HCT116 (cell line): ENCODE results near the gene CENPS.

Experiments used
- POLR2A ChIP-seq: IDR thresholded peaks from 2 replicates; pipeline ENCODE4 v1.7.0; 2011; ENCODE audit warnings: borderline replicate concordance; ENCODE audit not compliant: insufficient read depth, insufficient read length; ENCODE audit errors: extremely low read depth
- POLR2AphosphoS5 ChIP-seq: IDR thresholded peaks from 2 replicates; pipeline ENCODE4 v1.6.1; 2011; ENCODE audit warnings: mild to moderate bottlenecking, low read depth, low read length, moderate library complexity
- YY1 ChIP-seq: IDR thresholded peaks from 2 replicates; pipeline ENCODE4 v1.6.1; 2011; ENCODE audit warnings: low read length, low read depth, moderate library complexity, mild to moderate bottlenecking; ENCODE audit not compliant: insufficient replicate concordance; ENCODE audit errors: extremely low read depth
- ZFX ChIP-seq: fragments of 450-650 bp; IDR thresholded peaks from 2 replicates; pipeline ENCODE4 v1.6.1; 2017
- TF ChIP-seq, protein P1 (sequence below): IDR thresholded peaks from 2 replicates; pipeline ENCODE4 v1.6.1; 2012
- TF ChIP-seq, protein P2 (sequence below), 3 experiments: fragments of 200-600 bp in 1 of 3; sonication (generic) in 1 of 3; IDR thresholded peaks in 2 of 3; conservative IDR thresholded peaks in 1 of 3; 2 replicates each; pipeline ENCODE4 v1.5.1; 2012 to 2017; ENCODE audit warnings: low read depth in 2 of 3, low read length in 2 of 3, antibody characterized with exemption in 1 of 3, borderline replicate concordance in 1 of 3, control low read depth in 1 of 3, mild to moderate bottlenecking in 1 of 3, mixed read lengths in 1 of 3, mixed run types in 1 of 3, moderate library complexity in 1 of 3; ENCODE audit not compliant: insufficient read depth in 1 of 3

DNA sequence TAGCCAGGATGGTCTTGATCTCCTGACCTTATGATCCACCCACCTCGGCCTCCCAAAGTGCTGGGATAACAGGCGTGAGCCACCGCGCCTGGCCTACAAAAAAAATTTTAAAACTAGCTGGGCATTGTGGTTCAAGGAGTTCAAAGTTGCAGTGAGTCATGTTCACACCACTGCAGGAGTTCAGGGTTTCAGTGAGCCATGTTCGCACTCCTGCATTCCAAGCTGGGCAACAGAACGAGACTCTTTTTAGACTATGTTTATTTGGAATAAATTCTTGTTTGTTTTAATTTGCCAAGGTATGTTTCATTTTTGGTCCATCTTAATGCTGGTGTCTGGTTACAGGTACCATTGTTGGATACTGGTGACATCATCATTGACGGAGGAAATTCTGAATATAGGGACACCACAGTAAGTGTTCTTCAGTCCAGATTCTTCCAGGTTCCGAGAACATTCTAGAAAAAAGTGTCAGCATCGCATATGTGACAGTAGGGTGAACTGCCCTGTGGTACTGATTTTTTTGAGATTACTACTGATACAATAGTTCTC is 27.4 kb upstream of the CENPS start:
- TF ChIP-seq, protein P1, sequence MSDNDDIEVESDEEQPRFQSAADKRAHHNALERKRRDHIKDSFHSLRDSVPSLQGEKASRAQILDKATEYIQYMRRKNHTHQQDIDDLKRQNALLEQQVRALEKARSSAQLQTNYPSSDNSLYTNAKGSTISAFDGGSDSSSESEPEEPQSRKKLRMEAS, result no peak
- TF ChIP-seq POLR2A (no peak), YY1 (no peak), POLR2AphosphoS5 (no peak), ZFX (no peak)
- TF ChIP-seq, protein P2, sequence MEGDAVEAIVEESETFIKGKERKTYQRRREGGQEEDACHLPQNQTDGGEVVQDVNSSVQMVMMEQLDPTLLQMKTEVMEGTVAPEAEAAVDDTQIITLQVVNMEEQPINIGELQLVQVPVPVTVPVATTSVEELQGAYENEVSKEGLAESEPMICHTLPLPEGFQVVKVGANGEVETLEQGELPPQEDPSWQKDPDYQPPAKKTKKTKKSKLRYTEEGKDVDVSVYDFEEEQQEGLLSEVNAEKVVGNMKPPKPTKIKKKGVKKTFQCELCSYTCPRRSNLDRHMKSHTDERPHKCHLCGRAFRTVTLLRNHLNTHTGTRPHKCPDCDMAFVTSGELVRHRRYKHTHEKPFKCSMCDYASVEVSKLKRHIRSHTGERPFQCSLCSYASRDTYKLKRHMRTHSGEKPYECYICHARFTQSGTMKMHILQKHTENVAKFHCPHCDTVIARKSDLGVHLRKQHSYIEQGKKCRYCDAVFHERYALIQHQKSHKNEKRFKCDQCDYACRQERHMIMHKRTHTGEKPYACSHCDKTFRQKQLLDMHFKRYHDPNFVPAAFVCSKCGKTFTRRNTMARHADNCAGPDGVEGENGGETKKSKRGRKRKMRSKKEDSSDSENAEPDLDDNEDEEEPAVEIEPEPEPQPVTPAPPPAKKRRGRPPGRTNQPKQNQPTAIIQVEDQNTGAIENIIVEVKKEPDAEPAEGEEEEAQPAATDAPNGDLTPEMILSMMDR (IDR thresholded peaks at IDR 0.05 in 2 of 3, conservative IDR thresholded peaks at IDR 0.05 in 1 of 3; ENCODE audit: borderline replicate concordance in 1 of 3, insufficient read depth in 1 of 3, low read depth in 2 of 3, low read length in 2 of 3), result no peak
